GM12878 (cell line): ENCODE results near the gene SHROOM3.

ENCODE experiments used
- CTCF ChIP-seq, 3 experiments: IDR thresholded peaks in 2 of 3; conservative IDR thresholded peaks in 1 of 3; 2 replicates each; pipeline ENCODE4 v1.5.1; 2011; ENCODE audit warnings: low read depth in 3 of 3, low read length in 3 of 3, mild to moderate bottlenecking in 3 of 3, control low read depth in 2 of 3, moderate library complexity in 2 of 3, inconsistent platforms in 1 of 3, mixed read lengths in 1 of 3; ENCODE audit not compliant: control insufficient read depth in 2 of 3, insufficient read depth in 1 of 3; ENCODE audit errors: extremely low read depth in 1 of 3
- HDAC6 ChIP-seq: fragments of 200-600 bp; sonication (generic); IDR thresholded peaks from one replicate; pipeline ENCODE4 v1.8.0; 2017; ENCODE audit warnings: antibody characterized with exemption; ENCODE audit not compliant: unreplicated experiment
- MLLT1 ChIP-seq: fragments of 450-650 bp; IDR thresholded peaks from 2 replicates; pipeline ENCODE4 v1.6.1; 2016; ENCODE audit warnings: mild to moderate bottlenecking
- MXI1 ChIP-seq: fragments of 150-350 bp; IDR thresholded peaks from 2 replicates; pipeline ENCODE4 v1.6.1; 2011; ENCODE audit warnings: low read depth, mild to moderate bottlenecking, inconsistent platforms, low read length, improper control_type of control experiment
- POLR2A ChIP-seq: IDR thresholded peaks from 2 replicates; pipeline ENCODE4 v1.6.1; 2011; ENCODE audit warnings: low read depth, mild to moderate bottlenecking, low read length
- YY1 ChIP-seq: IDR thresholded peaks from 2 replicates; pipeline ENCODE4 v1.6.1; 2011; ENCODE audit warnings: low read depth, mild to moderate bottlenecking, low read length

DNA sequence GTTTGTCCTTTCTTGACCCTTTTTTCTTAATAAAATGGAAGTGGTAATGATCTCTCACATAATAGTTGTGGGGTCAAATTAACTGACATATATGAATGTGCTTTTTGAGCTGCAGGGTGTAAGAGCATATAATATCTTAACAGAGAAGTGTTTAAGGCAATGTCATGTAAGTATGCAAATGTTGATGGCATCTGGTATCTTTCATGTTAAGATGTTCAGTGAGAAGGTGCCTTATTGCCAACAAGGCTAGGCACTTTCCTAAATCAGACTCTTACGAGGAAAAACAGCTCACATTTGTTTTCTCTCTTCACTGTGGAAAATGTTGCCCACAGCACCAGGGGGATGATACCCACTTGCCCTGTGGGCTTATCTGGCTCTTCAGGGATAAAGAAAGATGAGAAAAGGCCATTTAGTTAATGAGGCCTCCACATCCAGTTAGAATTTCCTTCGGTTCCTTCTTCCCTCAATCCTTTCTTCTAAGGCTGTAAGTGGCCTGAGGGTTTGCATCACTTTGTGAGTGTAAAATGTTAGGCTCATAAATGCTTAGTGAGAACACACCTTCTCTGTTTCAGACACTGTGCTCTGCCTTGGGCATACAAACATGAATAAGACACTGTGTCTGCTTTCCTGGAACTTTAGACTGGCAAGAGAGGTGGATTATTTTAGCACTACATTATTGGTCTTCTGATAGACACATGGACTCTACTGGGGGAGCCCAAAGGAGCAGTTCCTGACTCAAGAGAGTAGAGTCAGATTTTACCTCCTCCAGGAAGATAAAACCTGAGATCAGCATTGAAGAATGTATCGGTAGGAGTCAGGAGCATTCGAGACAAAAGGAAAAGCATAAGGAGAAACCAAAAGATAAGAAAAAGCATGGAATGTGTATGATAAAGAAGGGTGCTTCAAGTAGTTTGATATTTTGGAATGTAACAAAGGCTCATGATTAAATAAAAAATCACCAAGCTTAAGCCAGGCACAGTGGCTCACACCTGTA is 327.4 kb downstream of the SHROOM3 start:
- TF ChIP-seq MXI1 (no peak), CTCF (IDR thresholded peaks at IDR 0.05 in 2 of 3, conservative IDR thresholded peaks at IDR 0.05 in 1 of 3; ENCODE audit: control insufficient read depth in 2 of 3, extremely low read depth in 1 of 3, insufficient read depth in 1 of 3, low read depth in 3 of 3, low read length in 3 of 3) (no peak), POLR2A (no peak), YY1 (no peak), HDAC6 (no peak), MLLT1 (no peak)
